Rectal smooth muscle tissue (tissue), 1 donor: ENCODE results near the gene ZNF438.
"Not testable (repeated sequence)": the region's sequence is repeated elsewhere in the genome, so short reads cannot be mapped to it uniquely, and the experiment has no call there.

Experiments used
- H3K27ac ChIP-seq: one replicate; pipeline ENCODE4 v1.7.0; 2013; ENCODE audit warnings: low read depth, low read length, inconsistent platforms
- H3K27me3 ChIP-seq: one replicate; pipeline ENCODE4 v1.7.0; 2013; ENCODE audit warnings: low read length; ENCODE audit not compliant: control insufficient read depth, insufficient read depth
- H3K36me3 ChIP-seq: one replicate; pipeline ENCODE4 v1.7.0; 2013; ENCODE audit warnings: low read length; ENCODE audit not compliant: control insufficient read depth, insufficient read depth
- H3K4me1 ChIP-seq: one replicate; pipeline ENCODE4 v1.7.0; 2013; ENCODE audit warnings: low read length; ENCODE audit not compliant: control insufficient read depth, insufficient read depth
- H3K4me3 ChIP-seq: one replicate; pipeline ENCODE4 v1.7.0; 2013; ENCODE audit warnings: low read length
- H3K9ac ChIP-seq: one replicate; pipeline ENCODE4 v1.7.0; 2013; ENCODE audit warnings: low read length

Gene ZNF438

DNA sequence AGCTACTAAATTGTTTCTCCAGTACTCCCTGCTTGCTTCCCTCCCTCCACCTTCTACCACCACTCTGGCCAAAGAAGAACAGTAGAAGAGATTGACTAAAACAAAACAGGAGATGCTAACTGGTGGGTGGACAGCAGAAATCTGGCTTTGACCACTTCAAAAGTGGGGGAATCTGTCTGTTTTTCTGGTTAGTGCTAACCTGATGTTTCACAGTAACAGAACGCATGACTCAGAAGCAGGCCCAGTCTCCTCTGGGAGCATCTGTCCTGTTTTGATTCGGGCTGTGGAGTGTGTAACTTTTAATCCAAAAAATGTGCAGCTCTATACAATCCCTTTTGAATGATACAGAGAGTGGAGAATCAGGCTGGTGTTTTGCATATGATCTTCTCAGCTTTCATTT lies 32.7 kb upstream of the ZNF438 start:
- H3K27ac ChIP-seq: no peak overlapping the region
- H3K9ac ChIP-seq: no peak overlapping the region
- no peaks in the 10 kb centered on the region for H3K36me3 ChIP-seq
- peaks cover 13% of the 10 kb centered on the region for H3K4me1 ChIP-seq
- no peaks in the 10 kb centered on the region for H3K27me3 ChIP-seq
- no peak overlapping the region for H3K4me3 ChIP-seq

DNA sequence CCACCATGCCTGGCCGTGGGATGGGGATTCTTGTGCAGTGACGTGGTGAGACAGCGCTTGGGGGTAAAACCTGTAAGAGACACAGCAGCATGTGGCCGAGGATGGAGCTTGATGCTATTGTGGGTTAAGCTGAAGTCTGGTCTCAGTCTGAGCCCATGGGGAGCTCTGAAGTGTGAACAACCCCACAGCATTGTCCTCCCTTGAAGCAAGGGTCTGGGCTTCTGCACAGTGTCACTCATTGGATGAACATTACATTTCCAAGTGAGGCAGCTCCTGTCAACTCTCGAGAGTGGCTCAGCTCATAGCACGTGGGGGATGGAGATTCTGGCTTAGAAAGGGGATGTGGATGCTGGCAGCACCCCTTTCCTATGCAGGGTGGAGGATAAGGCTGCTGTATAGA lies 32.2 kb upstream of the ZNF438 start:
- H3K27ac ChIP-seq: peak overlapping the region; percentile 38

GRCh38 chr10:31062856-31063255 lies 31.2 kb upstream of the ZNF438 start:
- Histone ChIP-seq H3K36me3 (no peaks in the 10 kb centered on the region), H3K4me3 (no peak overlapping the region), H3K9ac (no peak overlapping the region), H3K4me1 (peaks cover 13% of the 10 kb centered on the region), H3K27ac (no peak overlapping the region), H3K27me3 (no peaks in the 10 kb centered on the region)

More for the DNA sequence above, 32.2 kb upstream of the ZNF438 start:
- Histone ChIP-seq H3K4me3 (no peak overlapping the region), H3K9ac (no peak overlapping the region), H3K27me3 (no peaks in the 10 kb centered on the region), H3K36me3 (no peaks in the 10 kb centered on the region), H3K4me1 (peaks cover 13% of the 10 kb centered on the region)

DNA sequence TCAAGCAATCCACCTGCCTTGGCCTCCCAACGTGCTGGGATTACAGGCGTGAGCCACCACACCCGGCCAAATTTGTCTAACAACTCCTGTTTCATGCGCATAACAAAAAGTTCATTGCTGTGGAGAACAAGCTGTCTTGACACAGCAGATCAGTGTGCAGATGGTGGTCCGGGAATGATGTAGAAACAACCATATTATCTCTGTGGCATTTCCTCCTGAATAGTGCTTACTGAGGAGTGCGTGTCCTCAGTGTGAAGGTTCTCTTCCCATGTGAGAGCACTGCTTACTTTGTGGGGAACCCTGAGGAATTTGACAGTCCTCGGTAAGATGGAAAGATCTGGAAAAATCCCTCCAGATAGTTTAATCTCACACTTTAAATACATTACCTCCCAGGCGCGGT lies 30.3 kb upstream of the ZNF438 start:
- H3K9ac ChIP-seq: no peak overlapping the region
- no peak overlapping the region for H3K4me3 ChIP-seq
- H3K36me3 ChIP-seq: no peaks in the 10 kb centered on the region
- H3K27me3 ChIP-seq: no peaks in the 10 kb centered on the region
- peaks cover 13% of the 10 kb centered on the region for H3K4me1 ChIP-seq
- no peak overlapping the region for H3K27ac ChIP-seq

- no peak overlapping the region for H3K9ac ChIP-seq
- no peaks in the 10 kb centered on the region for H3K27me3 ChIP-seq
- no peak overlapping the region for H3K4me3 ChIP-seq
- H3K27ac ChIP-seq: no peak overlapping the region
- no peaks in the 10 kb centered on the region for H3K36me3 ChIP-seq
- H3K4me1 ChIP-seq: peaks cover 7% of the 10 kb centered on the region
Measured at GRCh38 chr10:31058795-31059703, 27.4 kb upstream of the ZNF438 start.

DNA sequence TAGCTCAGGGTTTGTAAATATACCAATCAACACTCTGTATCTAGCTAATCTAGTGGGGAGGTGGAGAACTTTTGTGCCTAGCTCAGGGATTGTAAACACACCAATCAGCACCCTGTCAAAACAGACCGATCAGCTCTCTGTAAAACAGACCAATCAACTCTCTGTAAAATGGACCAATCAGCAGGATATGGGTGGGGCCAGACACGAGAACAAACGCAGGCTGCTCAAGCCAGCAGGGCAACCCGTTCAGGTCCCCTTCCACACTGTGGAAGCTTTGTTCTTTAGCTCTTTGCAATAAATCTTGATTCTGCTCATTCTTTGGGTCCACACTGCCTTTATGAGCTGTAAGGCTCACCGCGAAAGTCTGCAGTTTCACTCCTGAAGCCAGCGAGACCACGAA lies 25.0 kb upstream of the ZNF438 start:
- H3K36me3 ChIP-seq, H3K9ac ChIP-seq, H3K4me3 ChIP-seq: not testable (repeated sequence)

GRCh38 chr10:31055573-31056251 lies 24.0 kb upstream of the ZNF438 start:
- Histone ChIP-seq H3K27ac (no peak overlapping the region), H3K9ac (no peak overlapping the region), H3K27me3 (no peaks in the 10 kb centered on the region), H3K36me3 (no peaks in the 10 kb centered on the region), H3K4me3 (no peak overlapping the region), H3K4me1 (no peaks in the 10 kb centered on the region)

More for the DNA sequence above, 25.0 kb upstream of the ZNF438 start:
- H3K27ac ChIP-seq, H3K27me3 ChIP-seq, H3K4me1 ChIP-seq: not testable (repeated sequence)

DNA sequence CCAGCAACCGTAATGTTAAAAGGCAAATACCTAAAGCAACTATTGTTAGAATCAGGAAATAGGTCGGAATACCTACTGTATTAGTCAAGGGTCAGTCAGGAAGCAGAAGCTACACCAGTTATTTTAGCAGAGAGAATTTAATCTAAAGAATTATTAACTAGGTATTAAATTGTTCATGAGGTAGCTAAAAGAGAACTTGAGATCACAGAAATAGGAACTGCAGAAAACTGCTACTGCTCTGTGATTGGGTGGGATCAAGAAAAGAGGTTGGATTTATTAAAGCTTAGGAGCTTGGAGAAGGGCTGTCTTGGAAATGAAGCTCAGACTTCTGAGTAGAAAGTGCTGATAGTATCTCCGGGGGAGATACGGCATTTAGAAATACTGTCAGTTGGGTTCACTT lies 20.0 kb upstream of the ZNF438 start:
- Histone ChIP-seq H3K36me3 (no peaks in the 10 kb centered on the region), H3K4me3 (no peak overlapping the region), H3K27me3 (no peaks in the 10 kb centered on the region), H3K9ac (no peak overlapping the region), H3K4me1 (no peaks in the 10 kb centered on the region), H3K27ac (no peak overlapping the region)

- Histone ChIP-seq H3K4me1 (no peaks in the 10 kb centered on the region), H3K27ac (no peak overlapping the region), H3K9ac (no peak overlapping the region), H3K36me3 (no peaks in the 10 kb centered on the region), H3K4me3 (no peak overlapping the region), H3K27me3 (no peaks in the 10 kb centered on the region)
Measured at GRCh38 chr10:31042670-31043069, 11.0 kb upstream of the ZNF438 start.

DNA sequence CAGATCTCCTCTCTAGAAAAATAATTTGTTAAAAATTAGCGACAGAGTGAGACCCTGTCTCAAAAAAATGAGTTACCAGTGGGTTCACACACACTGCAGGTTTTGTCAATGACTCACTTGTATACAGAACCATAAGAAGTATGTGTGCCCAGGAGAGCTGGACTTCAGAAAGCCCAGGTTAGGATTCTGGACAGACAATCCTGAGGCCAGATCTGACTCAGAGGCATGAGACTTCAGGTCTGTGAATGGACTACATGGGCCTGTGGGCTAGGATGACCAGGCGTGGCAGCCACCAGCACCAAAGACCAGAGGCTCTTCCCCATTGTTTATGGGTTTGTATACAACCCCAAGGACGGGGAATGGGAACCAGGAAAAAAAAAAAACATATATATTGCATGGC lies 9.3 kb upstream of the ZNF438 start:
- H3K36me3 ChIP-seq: no peaks in the 10 kb centered on the region
- H3K9ac ChIP-seq: no peak overlapping the region
- H3K27ac ChIP-seq: no peak overlapping the region
- no peak overlapping the region for H3K4me3 ChIP-seq
- no peaks in the 10 kb centered on the region for H3K27me3 ChIP-seq
- no peaks in the 10 kb centered on the region for H3K4me1 ChIP-seq

DNA sequence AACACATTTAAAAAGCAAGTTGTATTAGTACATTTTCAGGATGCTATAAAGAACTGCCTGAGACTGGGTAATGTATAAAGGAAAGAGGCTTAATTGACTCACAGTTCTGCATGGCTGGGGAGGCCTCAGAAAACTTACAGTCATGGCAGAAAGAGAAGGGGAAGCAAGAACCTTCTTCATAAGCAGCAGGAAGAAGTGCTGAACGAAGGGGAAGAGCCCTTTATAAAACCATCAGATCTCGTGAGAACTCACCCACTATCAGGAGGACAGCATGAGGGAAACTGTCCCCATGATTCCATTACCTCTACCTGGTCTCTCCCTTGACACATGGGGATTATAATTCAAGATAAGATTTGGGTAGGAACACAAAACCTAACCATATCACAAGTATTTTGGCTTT lies 7.3 kb upstream of the ZNF438 start:
- not testable (repeated sequence) for H3K4me3 ChIP-seq, H3K9ac ChIP-seq, H3K36me3 ChIP-seq, H3K27ac ChIP-seq, H3K4me1 ChIP-seq, H3K27me3 ChIP-seq

GRCh38 chr10:31037749-31038148 lies 6.1 kb upstream of the ZNF438 start:
- Histone ChIP-seq H3K9ac (no peak overlapping the region), H3K27ac (no peak overlapping the region), H3K27me3 (no peaks in the 10 kb centered on the region), H3K4me1 (no peaks in the 10 kb centered on the region), H3K36me3 (no peaks in the 10 kb centered on the region), H3K4me3 (no peak overlapping the region)

GRCh38 chr10:31036209-31036608 lies 4.5 kb upstream of the ZNF438 start:
- no peaks in the 10 kb centered on the region for H3K27me3 ChIP-seq
- no peak overlapping the region for H3K27ac ChIP-seq
- no peak overlapping the region for H3K4me3 ChIP-seq
- H3K4me1 ChIP-seq: no peaks in the 10 kb centered on the region
- no peaks in the 10 kb centered on the region for H3K36me3 ChIP-seq
- H3K9ac ChIP-seq: no peak overlapping the region
